WTC11 (cell line): ENCODE results near the gene DCUN1D5. TPM values are rescaled to one million over a fixed set of nuclear protein-coding genes. Genes with fewer than 3 reads are reported as not detected.

Experiments used
- CBFB ChIP-seq: sonication (generic); formaldehyde crosslinking; IDR thresholded peaks from 2 replicates; pipeline ENCODE4 v1.8.1; 2022; ENCODE audit warnings: mild to moderate bottlenecking, low read depth, missing genetic modification reagents
- CDX4 ChIP-seq: fragments of 250-450 bp; sonication (Bioruptor Pico); IDR thresholded peaks from 2 replicates; pipeline ENCODE4 v1.9.0; 2021; ENCODE audit warnings: moderate library complexity, mild to moderate bottlenecking, inconsistent platforms, borderline replicate concordance
- CREB1 ChIP-seq: sonication (generic); formaldehyde crosslinking; IDR thresholded peaks from 2 replicates; pipeline ENCODE4 v1.8.0; 2023; ENCODE audit warnings: mild to moderate bottlenecking, missing genetic modification reagents
- CTCF ChIP-seq: fragments of 200-600 bp; IDR thresholded peaks from 2 replicates; pipeline ENCODE4 v1.8.0; 2022; ENCODE audit warnings: antibody characterized with exemption
- ETV6 ChIP-seq: sonication (generic); formaldehyde crosslinking; IDR thresholded peaks from 2 replicates; pipeline ENCODE4 v1.8.1; 2022; ENCODE audit warnings: mild to moderate bottlenecking, missing genetic modification reagents
- GABPB1 ChIP-seq: sonication (generic); formaldehyde crosslinking; IDR thresholded peaks from 2 replicates; pipeline ENCODE4 v1.8.1; 2023; ENCODE audit warnings: mild to moderate bottlenecking, missing genetic modification reagents
- GTF2I ChIP-seq: fragments of 250-450 bp; sonication (Bioruptor Pico); conservative IDR thresholded peaks from 2 replicates; pipeline ENCODE4 v1.4.0; 2021; ENCODE audit warnings: mild to moderate bottlenecking
- SMAD3 ChIP-seq: sonication (generic); formaldehyde crosslinking; IDR thresholded peaks from 2 replicates; pipeline ENCODE4 v1.8.0; 2022; ENCODE audit warnings: missing genetic modification reagents, mild to moderate bottlenecking, borderline replicate concordance
- SOX15 ChIP-seq: fragments of 250-450 bp; sonication (Bioruptor Pico); IDR thresholded peaks from 2 replicates; pipeline ENCODE4 v1.9.0; 2021; ENCODE audit warnings: mild to moderate bottlenecking
- TCF7 ChIP-seq: sonication (generic); formaldehyde crosslinking; IDR thresholded peaks from 2 replicates; pipeline ENCODE4 v1.8.0; 2022; ENCODE audit warnings: mild to moderate bottlenecking, low read depth, missing genetic modification reagents, moderate library complexity
- TEAD1 ChIP-seq: sonication (generic); formaldehyde crosslinking; IDR thresholded peaks from 2 replicates; pipeline ENCODE4 v1.8.0; 2022; ENCODE audit warnings: mild to moderate bottlenecking, missing genetic modification reagents
- TP53 ChIP-seq: sonication (generic); formaldehyde crosslinking; IDR thresholded peaks from 2 replicates; pipeline ENCODE4 v1.8.1; 2023; ENCODE audit warnings: mild to moderate bottlenecking, missing genetic modification reagents
- ZNF263 ChIP-seq: sonication (generic); formaldehyde crosslinking; IDR thresholded peaks from 2 replicates; pipeline ENCODE4 v1.8.1; 2022; ENCODE audit warnings: low read depth, mild to moderate bottlenecking, moderate library complexity, missing genetic modification reagents
- ZSCAN18 ChIP-seq: fragments of 250-450 bp; sonication (Bioruptor Pico); IDR thresholded peaks from 2 replicates; pipeline ENCODE4 v2.1.2; 2022; ENCODE audit warnings: mild to moderate bottlenecking, moderate library complexity
- total RNA-seq: library from RNA; stranded (reverse); gene quantifications from 3 replicates; pipeline ENCODE4 v1.2.3, GENCODE V29; 2021
- TF ChIP-seq, protein P1 (sequence below): sonication (generic); formaldehyde crosslinking; IDR thresholded peaks from 2 replicates; pipeline ENCODE4 v1.8.0; 2022; ENCODE audit warnings: mild to moderate bottlenecking, missing genetic modification reagents
- TF ChIP-seq, protein P2 (sequence below): sonication (generic); formaldehyde crosslinking; IDR thresholded peaks from 2 replicates; pipeline ENCODE4 v1.8.0; 2023; ENCODE audit warnings: missing genetic modification reagents, mild to moderate bottlenecking, borderline replicate concordance
- TF ChIP-seq, protein P3 (sequence below): sonication (generic); formaldehyde crosslinking; IDR thresholded peaks from 2 replicates; pipeline ENCODE4 v1.8.1; 2023; ENCODE audit warnings: mild to moderate bottlenecking, moderate library complexity, missing genetic modification reagents
- TF ChIP-seq, protein P4 (sequence below): sonication (generic); formaldehyde crosslinking; IDR thresholded peaks from 2 replicates; pipeline ENCODE4 v1.8.0; 2022; ENCODE audit warnings: missing genetic modification reagents
- TF ChIP-seq, protein P5 (sequence below): fragments of 250-450 bp; sonication (Bioruptor Pico); IDR thresholded peaks from 2 replicates; pipeline ENCODE4 v1.9.0; 2021; ENCODE audit warnings: mild to moderate bottlenecking

Gene DCUN1D5
- total RNA-seq, 1 experiment from 2014 or later, result 98.2 TPM

DNA sequence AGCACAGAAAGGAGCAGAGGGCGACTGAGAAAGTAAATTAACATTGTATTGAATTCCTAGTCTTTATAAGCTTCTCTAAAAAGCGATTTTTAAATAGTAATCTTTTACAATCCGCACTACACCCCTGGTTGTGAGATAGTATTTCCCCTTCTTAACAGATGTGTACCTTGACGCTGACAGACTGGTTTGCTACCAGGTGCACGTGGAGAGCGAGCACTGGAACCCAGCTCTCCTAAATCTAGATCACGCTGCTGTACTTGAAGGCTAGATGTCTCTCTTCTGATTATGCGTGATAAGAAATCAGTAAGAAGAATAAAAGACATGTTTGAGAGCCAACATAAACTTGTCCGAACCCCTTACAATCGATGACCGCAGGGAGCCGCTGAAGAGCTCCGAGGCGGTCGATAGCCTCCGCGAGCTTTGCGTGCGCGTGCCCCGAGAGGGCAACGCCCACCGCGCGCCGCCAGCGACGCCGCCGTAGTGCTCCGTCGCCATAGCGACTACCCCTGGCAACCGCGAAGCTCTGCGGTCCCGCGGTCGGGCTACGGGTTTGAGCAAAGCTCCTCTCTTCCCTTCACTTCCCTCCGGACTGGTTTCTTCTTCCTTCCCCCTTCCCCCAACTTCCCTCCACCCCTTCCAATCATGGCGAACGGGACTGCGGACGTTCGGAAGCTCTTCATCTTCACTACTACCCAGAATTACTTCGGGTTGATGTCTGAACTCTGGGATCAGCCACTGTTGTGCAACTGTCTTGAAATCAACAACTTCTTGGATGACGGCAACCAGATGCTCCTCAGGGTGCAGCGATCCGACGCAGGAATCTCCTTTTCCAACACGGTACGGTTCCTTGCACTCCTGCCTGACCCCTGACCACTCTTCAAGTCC is 17.2 kb upstream of the DCUN1D5 start, which contains the start of gene DYNC2H1 (continued):
- TF ChIP-seq, protein P1, sequence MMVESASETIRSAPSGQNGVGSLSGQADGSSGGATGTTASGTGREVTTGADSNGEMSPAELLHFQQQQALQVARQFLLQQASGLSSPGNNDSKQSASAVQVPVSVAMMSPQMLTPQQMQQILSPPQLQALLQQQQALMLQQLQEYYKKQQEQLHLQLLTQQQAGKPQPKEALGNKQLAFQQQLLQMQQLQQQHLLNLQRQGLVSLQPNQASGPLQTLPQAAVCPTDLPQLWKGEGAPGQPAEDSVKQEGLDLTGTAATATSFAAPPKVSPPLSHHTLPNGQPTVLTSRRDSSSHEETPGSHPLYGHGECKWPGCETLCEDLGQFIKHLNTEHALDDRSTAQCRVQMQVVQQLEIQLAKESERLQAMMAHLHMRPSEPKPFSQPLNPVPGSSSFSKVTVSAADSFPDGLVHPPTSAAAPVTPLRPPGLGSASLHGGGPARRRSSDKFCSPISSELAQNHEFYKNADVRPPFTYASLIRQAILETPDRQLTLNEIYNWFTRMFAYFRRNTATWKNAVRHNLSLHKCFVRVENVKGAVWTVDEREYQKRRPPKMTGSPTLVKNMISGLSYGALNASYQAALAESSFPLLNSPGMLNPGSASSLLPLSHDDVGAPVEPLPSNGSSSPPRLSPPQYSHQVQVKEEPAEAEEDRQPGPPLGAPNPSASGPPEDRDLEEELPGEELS (CRISPR knock-in tag), result no peak
- TF ChIP-seq, protein P2, sequence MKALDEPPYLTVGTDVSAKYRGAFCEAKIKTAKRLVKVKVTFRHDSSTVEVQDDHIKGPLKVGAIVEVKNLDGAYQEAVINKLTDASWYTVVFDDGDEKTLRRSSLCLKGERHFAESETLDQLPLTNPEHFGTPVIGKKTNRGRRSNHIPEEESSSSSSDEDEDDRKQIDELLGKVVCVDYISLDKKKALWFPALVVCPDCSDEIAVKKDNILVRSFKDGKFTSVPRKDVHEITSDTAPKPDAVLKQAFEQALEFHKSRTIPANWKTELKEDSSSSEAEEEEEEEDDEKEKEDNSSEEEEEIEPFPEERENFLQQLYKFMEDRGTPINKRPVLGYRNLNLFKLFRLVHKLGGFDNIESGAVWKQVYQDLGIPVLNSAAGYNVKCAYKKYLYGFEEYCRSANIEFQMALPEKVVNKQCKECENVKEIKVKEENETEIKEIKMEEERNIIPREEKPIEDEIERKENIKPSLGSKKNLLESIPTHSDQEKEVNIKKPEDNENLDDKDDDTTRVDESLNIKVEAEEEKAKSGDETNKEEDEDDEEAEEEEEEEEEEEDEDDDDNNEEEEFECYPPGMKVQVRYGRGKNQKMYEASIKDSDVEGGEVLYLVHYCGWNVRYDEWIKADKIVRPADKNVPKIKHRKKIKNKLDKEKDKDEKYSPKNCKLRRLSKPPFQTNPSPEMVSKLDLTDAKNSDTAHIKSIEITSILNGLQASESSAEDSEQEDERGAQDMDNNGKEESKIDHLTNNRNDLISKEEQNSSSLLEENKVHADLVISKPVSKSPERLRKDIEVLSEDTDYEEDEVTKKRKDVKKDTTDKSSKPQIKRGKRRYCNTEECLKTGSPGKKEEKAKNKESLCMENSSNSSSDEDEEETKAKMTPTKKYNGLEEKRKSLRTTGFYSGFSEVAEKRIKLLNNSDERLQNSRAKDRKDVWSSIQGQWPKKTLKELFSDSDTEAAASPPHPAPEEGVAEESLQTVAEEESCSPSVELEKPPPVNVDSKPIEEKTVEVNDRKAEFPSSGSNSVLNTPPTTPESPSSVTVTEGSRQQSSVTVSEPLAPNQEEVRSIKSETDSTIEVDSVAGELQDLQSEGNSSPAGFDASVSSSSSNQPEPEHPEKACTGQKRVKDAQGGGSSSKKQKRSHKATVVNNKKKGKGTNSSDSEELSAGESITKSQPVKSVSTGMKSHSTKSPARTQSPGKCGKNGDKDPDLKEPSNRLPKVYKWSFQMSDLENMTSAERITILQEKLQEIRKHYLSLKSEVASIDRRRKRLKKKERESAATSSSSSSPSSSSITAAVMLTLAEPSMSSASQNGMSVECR (CRISPR knock-in tag), result 0 out of 2 replicates have a peak, but pooled peaks have one; percentile 53
- TF ChIP-seq CTCF, result no peak
- no peak for TF ChIP-seq GTF2I (CRISPR knock-in tag)
- no peak for TF ChIP-seq TP53 (CRISPR knock-in tag)
- no peak for TF ChIP-seq CBFB (CRISPR knock-in tag)
- TF ChIP-seq, protein P3, sequence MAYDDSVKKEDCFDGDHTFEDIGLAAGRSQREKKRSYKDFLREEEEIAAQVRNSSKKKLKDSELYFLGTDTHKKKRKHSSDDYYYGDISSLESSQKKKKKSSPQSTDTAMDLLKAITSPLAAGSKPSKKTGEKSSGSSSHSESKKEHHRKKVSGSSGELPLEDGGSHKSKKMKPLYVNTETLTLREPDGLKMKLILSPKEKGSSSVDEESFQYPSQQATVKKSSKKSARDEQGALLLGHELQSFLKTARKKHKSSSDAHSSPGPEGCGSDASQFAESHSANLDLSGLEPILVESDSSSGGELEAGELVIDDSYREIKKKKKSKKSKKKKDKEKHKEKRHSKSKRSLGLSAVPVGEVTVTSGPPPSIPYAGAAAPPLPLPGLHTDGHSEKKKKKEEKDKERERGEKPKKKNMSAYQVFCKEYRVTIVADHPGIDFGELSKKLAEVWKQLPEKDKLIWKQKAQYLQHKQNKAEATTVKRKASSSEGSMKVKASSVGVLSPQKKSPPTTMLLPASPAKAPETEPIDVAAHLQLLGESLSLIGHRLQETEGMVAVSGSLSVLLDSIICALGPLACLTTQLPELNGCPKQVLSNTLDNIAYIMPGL (CRISPR knock-in tag), result peak; percentile 72
- no peak for TF ChIP-seq TCF7 (CRISPR knock-in tag)
- TF ChIP-seq ZSCAN18, result no peak
- TF ChIP-seq ETV6 (CRISPR knock-in tag), result peak; percentile 96
- TF ChIP-seq, protein P4, sequence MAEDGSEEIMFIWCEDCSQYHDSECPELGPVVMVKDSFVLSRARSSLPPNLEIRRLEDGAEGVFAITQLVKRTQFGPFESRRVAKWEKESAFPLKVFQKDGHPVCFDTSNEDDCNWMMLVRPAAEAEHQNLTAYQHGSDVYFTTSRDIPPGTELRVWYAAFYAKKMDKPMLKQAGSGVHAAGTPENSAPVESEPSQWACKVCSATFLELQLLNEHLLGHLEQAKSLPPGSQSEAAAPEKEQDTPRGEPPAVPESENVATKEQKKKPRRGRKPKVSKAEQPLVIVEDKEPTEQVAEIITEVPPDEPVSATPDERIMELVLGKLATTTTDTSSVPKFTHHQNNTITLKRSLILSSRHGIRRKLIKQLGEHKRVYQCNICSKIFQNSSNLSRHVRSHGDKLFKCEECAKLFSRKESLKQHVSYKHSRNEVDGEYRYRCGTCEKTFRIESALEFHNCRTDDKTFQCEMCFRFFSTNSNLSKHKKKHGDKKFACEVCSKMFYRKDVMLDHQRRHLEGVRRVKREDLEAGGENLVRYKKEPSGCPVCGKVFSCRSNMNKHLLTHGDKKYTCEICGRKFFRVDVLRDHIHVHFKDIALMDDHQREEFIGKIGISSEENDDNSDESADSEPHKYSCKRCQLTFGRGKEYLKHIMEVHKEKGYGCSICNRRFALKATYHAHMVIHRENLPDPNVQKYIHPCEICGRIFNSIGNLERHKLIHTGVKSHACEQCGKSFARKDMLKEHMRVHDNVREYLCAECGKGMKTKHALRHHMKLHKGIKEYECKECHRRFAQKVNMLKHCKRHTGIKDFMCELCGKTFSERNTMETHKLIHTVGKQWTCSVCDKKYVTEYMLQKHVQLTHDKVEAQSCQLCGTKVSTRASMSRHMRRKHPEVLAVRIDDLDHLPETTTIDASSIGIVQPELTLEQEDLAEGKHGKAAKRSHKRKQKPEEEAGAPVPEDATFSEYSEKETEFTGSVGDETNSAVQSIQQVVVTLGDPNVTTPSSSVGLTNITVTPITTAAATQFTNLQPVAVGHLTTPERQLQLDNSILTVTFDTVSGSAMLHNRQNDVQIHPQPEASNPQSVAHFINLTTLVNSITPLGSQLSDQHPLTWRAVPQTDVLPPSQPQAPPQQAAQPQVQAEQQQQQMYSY (CRISPR knock-in tag), result no peak
- TF ChIP-seq GABPB1 (CRISPR knock-in tag), result peak; percentile 22; the same call in 1 of the 2 replicates
- no peak for TF ChIP-seq CREB1 (CRISPR knock-in tag)
- TF ChIP-seq CDX4 (CRISPR knock-in tag), result no peak
- no peak; the same call in 1 of the 2 replicates for TF ChIP-seq TEAD1 (CRISPR knock-in tag)
- TF ChIP-seq ZNF263, result no peak
- TF ChIP-seq SMAD3, result no peak
- TF ChIP-seq SOX15 (CRISPR knock-in tag), result no peak
- TF ChIP-seq, protein P5, sequence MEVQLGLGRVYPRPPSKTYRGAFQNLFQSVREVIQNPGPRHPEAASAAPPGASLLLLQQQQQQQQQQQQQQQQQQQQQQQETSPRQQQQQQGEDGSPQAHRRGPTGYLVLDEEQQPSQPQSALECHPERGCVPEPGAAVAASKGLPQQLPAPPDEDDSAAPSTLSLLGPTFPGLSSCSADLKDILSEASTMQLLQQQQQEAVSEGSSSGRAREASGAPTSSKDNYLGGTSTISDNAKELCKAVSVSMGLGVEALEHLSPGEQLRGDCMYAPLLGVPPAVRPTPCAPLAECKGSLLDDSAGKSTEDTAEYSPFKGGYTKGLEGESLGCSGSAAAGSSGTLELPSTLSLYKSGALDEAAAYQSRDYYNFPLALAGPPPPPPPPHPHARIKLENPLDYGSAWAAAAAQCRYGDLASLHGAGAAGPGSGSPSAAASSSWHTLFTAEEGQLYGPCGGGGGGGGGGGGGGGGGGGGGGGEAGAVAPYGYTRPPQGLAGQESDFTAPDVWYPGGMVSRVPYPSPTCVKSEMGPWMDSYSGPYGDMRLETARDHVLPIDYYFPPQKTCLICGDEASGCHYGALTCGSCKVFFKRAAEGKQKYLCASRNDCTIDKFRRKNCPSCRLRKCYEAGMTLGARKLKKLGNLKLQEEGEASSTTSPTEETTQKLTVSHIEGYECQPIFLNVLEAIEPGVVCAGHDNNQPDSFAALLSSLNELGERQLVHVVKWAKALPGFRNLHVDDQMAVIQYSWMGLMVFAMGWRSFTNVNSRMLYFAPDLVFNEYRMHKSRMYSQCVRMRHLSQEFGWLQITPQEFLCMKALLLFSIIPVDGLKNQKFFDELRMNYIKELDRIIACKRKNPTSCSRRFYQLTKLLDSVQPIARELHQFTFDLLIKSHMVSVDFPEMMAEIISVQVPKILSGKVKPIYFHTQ (CRISPR knock-in tag), result no peak
